ENCODE results near the gene XIAP.

- TF ChIP-seq CTCF (IDR thresholded peaks at IDR 0.05): no peak
- no peak for TF ChIP-seq POLR2AphosphoS5 (IDR thresholded peaks at IDR 0.05)
- no peak for TF ChIP-seq POLR2A (IDR thresholded peaks at IDR 0.05)
Measured at GRCh38 chrX:123859409-123859845, 426 bp upstream of the XIAP start.

All from breast epithelium (tissue), 3 donors.